OCI-LY3 (cell line): Measurements from ENCODE around the gene SHD.

ENCODE experiments used
- EZH2phosphoT487 ChIP-seq: fragments of 200-600 bp; shearing (Covaris generic); IDR thresholded peaks from 2 replicates; pipeline ENCODE4 v1.6.1; 2018; ENCODE audit warnings: antibody characterized with exemption, mixed run types, low read depth
- TF ChIP-seq, protein P1 (sequence below): fragments of 200-600, 300-600 bp; sonication (generic); IDR thresholded peaks from 2 replicates; pipeline ENCODE4 v1.5.1; 2014; ENCODE audit warnings: antibody characterized with exemption, low read length, low read depth

DNA sequence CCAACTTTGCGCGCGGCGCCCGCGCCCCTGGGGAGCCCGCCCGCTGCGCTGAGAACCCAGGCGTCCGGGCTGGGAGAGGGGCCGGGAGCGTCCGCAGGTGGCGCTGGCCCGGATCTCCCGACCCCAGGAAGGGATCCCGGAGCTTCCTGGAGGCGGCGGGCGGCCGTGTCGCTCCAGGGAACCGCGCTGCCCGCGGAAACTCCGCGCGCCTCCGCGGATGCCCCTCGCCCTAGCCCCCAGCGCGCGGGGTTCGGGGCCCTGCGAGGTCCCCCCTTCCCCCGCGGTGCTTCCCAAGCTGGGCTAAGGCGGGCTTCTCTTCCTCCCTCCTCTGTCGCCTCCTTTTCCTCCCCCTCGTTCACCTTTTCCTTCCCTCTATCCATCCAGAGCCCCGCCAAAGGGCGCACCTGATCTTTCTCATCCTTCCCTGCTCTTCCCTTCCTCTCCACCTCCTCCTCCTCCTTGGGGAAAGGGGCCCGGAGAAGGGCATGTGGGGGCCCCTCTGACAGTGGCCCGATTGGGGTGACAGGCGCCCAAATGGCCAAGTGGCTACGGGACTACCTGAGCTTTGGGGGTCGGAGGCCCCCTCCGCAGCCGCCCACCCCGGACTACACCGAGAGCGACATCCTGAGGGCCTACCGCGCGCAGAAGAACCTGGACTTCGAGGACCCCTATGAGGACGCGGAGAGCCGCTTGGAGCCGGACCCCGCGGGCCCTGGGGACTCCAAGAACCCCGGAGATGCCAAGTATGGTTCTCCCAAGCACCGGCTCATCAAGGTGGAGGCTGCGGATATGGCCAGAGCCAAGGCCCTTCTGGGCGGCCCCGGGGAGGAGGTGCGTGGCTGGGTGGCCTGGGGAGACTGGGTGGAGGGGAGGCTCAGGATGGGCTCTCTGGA lies 710 bp downstream of the SHD start:
- TF ChIP-seq, protein P1, sequence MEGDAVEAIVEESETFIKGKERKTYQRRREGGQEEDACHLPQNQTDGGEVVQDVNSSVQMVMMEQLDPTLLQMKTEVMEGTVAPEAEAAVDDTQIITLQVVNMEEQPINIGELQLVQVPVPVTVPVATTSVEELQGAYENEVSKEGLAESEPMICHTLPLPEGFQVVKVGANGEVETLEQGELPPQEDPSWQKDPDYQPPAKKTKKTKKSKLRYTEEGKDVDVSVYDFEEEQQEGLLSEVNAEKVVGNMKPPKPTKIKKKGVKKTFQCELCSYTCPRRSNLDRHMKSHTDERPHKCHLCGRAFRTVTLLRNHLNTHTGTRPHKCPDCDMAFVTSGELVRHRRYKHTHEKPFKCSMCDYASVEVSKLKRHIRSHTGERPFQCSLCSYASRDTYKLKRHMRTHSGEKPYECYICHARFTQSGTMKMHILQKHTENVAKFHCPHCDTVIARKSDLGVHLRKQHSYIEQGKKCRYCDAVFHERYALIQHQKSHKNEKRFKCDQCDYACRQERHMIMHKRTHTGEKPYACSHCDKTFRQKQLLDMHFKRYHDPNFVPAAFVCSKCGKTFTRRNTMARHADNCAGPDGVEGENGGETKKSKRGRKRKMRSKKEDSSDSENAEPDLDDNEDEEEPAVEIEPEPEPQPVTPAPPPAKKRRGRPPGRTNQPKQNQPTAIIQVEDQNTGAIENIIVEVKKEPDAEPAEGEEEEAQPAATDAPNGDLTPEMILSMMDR, result no peak
- TF ChIP-seq EZH2phosphoT487, result no peak
